COR-L47 (cell line): Measurements from ENCODE around the gene VEGFB.

Experiments used
- DNase-seq: peaks from one replicate; lab custom pipeline; 2025; lab: John Stamatoyannopoulos, UW

Gene VEGFB

DNA sequence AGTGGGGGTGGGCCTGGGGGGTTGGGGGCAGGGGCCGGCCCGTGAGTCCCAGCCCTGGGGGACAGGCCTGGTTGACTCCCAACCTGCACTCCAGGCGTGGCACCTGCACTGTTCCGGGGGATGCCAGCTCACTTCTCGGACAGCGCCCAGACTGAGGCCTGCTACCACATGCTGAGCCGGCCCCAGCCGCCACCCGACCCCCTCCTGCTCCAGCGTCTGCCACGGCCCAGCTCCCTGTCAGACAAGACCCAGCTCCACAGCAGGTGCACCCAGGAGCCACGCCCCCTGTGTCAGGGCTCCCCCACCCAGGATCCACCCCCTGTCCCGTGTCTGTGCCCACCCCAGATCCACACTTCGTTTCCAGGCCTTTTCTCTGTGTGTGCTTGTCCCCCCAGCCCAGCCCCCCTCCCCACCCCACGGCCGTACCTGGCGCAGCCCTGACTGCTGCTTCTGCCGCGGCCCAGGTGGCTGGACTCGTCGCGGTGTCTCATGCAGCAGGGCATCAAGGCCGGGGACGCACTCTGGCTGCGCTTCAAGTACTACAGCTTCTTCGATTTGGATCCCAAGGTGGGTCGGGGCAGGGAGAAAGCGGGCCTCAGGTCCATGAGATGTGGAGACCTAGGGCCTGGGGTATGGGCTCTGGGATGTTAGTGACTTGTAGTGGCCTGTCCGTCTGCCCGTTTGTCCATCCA is 23.1 kb upstream of the VEGFB start:
- no peak for DNase-seq

DNA sequence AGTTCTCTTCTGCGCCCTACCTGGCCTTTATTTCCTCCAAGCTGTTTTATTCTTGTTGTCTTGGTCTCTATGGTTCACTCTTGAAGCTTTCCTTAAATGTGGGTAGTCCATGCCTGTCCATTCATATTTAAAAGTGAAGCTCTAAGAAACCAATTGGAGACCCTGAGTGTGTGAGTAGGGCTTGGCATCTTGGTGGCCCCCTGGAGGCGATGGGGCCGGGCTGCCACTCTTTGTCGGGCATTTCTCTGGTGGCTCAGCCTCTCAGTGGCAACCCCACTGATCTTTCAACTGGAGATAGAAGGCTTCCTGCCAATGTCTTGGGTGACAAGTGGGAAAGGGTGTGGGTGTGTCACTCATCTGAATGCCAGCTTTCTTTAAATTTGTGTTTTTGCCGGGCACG is 17.5 kb upstream of the VEGFB start:
- DNase-seq, result no peak

DNA sequence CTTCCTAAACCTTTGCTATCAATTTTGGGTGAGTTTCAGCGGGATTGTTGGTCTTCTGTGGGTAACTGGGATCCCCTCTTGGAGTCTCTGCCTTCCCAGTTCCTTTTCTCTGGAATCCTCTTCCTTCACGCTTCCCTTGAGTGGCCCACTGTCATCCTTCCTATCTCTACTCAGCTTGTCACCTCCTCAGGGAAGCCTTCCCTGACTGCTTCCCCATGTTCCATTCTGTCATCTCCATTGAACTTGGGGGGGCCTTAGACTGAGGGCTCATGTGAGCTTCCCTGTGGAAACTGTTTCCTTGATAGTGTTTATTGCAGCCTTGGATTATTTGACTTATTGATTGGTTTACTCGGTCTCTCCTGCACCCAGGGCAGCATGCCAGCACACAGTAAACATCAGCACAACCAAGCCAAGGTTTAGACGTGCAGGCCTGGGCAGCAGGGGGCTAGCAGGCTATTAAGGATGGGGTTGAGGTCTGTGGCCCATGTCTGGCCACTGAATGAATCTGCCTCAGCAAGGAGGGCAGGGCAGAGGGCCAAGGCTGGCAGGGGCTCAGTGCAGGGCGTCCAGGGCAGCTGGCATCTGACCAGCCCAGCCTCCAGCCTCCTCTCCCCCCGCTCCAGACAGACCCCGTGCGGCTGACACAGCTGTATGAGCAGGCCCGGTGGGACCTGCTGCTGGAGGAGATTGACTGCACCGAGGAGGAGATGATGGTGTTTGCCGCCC is 15.6 kb upstream of the VEGFB start:
- peak; percentile 32 for DNase-seq

DNA sequence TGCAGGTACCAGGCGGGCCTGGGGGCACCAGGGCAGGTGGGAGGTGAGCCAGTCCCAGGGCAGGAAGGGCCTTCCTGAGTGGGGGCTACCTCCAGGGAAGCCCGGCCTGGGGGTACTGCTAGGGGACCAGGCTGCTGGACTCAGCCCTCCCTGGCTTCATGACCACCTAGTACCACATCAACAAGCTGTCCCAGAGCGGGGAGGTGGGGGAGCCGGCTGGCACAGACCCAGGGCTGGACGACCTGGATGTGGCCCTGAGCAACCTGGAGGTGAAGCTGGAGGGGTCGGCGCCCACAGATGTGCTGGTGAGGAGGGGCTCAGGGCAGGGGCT is 15.1 kb upstream of the VEGFB start:
- no peak for DNase-seq

DNA sequence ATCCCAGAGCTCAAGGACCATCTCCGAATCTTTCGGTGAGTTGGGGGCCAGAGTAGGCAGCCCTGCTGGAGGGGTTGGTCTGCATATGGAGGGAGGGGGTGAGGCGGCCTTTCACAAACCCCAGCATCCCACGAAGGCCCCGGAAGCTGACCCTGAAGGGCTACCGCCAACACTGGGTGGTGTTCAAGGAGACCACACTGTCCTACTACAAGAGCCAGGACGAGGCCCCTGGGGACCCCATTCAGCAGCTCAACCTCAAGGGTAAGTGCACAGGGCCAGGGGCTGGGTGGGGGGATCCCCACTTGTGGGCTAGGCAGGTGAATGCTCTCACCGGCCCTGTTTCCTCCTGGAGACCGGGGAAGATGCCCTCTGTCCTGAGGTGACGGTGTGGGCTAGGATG is 14.6 kb upstream of the VEGFB start:
- no peak for DNase-seq

DNA sequence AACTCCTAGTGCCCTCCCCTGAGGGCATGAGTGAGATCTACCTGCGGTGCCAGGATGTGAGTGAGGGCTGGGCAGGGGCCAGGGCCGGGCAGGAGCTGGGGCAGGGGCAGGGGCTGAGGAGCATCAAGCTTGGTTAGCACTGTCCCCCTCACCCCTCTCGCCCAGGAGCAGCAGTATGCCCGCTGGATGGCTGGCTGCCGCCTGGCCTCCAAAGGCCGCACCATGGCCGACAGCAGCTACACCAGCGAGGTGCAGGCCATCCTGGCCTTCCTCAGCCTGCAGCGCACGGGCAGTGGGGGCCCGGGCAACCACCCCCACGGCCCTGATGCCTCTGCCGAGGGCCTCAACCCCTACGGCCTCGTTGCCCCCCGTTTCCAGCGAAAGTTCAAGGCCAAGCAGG is 14.1 kb upstream of the VEGFB start:
- no peak for DNase-seq

DNA sequence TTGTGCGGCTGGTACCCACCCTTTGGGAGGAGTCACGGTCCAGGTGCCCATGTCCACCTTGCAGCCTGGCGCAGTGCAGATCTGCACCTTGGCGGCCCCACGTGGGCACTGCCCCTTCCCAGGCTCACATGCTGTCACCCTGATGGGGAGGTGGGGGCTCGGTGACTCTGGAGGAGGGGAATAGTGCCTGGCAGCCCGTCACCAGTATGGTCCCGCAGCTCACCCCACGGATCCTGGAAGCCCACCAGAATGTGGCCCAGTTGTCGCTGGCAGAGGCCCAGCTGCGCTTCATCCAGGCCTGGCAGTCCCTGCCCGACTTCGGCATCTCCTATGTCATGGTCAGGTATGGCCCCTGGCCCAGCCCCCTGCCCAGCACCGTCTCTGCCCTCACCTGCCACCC is 13.6 kb upstream of the VEGFB start:
- DNase-seq, result no peak

DNA sequence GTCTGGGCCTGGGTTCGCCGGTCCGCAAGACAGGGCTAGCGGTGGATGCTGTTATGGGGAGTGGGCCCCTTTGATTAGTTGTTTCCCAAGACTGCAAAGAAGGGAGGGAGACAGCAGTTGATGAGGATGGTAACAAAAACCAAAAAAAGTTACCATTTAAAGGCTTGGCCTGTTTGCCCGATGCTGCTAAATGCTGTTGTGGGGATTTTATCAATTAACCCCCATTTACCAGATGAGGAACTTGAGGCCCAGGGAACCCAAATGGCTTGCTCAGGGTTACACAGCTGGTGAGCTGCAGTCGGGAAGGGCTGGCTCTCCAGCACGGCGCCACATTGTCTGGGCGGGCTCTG is 11.8 kb upstream of the VEGFB start:
- no peak for DNase-seq

DNA sequence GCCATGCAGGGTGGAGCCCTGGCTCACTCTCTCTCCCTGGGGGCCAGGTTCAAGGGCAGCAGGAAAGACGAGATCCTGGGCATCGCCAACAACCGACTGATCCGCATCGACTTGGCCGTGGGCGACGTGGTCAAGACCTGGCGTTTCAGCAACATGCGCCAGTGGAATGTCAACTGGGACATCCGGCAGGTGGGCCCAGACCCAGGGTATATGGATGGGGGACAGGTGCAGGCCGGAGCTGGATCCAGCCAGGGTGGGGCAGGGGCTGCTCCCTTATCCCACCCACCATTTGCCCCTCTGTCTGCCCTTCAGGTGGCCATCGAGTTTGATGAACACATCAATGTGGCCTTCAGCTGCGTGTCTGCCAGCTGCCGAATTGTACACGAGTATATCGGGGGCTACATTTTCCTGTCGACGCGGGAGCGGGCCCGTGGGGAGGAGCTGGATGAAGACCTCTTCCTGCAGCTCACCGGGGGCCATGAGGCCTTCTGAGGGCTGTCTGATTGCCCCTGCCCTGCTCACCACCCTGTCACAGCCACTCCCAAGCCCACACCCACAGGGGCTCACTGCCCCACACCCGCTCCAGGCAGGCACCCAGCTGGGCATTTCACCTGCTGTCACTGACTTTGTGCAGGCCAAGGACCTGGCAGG is 11.3 kb upstream of the VEGFB start:
- DNase-seq, result no peak

DNA sequence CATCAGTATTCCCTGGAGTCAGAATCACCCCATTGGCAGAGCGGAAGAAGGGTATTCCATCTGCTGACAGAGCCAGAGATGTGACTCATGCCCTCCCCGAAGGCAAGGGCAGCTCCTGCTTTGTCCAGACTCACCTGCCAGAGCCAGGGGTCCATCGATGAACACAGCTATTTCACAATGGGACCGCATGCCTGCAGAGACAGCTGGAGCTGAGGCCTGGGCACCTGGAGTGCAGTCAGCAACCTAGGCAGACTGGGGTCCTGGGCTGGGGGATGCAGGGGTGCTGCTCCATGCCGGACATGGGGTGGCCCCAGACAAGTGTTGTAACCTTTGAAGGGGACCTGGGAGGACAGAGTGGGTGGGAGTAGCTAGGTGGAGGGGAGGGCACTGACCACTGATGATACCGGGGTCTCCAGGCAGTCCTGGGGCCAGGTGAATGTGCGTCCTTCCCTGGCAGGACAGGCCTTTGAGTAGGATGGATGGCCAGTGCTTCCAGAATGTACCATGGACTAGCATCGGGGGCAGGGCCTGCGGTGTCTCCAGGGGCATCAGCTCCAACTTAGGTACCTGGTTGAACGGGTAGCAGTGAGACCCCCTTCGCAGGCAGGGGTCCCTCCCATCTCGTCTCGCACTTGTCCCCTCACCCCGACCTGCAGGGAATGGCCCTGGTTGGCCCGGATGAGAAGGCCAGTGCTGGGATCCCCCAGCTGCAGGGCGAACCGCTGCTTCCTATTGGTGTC is 10.1 kb upstream of the VEGFB start:
- DNase-seq, result no peak

DNA sequence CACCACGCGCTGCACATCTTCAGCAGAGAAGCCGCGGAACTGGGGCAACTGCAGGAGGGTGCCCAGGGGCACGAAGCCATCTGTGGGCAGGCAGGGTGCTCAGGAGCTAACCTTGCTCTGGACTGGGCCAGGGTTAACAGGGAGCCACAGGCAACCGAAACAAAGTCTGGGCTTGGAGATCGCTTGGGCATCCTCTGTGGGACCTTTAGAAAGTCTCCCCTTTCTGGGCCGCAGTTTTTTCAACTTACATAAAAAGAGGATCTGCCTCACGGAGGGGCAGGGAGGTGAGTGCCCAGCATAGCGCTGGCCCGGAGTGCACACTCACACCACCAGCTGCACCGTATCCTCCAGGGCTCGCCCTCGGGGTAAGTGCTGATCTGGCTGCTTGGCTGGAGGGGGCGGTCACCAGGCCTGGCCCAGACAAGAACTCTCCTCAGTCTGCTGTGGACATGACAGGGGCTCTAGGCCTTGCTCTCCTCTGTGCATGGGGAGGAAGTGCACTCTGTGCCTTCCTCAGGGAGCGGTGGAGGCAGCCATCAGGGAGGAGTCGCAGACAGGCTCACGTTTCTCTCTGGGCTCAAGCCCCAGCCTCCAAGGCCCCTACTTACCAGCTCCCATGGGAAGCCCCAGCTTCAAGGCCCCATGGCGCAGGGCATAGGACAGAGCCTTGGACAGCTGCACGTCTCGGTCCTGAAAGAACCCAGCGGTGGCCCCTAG is 9.3 kb upstream of the VEGFB start:
- no peak for DNase-seq

DNA sequence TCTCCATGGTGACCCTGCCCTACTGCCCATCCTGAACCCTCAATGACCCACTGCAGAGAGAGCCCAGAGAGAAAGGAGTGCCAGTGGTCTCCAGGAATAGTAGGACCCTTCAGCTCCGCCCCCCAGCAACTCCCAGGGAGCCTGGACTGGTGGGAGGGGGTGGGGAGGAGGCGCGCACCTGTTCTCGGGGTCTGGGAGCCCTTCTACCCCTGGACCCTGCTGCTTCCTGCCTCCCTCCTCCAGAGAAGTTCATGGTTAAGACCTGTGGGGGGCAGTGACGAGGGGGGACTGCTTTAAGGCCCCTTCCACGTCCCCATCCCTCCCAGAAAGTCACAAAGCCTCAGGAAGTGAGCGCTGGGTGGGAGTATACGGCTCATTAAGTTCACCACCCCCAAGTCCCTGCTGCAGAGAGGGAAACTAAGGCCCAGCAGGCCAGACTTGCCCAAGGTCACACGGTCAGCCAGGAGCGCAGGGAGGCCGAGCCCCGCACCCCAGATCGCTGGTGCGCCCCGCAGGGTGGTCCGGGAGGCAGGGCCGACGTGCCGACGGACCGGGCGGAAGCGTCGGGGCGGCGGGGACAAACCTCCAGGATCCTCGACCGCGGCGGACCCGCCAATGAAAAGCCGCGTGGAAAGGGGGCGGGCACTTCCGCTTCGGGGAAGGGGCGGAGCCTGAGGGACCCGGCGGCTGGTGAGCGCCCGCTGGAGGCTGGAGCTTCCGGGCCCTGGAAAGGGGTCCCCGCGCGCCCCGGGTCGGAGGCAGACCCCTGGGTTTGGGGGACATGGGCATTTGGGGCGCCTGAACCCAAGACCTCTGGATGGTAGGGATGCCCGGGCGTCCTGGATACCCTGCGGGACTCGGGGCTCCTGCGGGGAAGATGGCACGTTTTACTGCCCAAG is 8.5 kb upstream of the VEGFB start, which contains the start of the genes NUDT22 and TRPT1:
Gene NUDT22, plus strand, starts transcription at position 667 of the 899 bp plus-strand sequence. CDS start 379 bp downstream, outside the sequence.
Gene TRPT1, minus strand, starts transcription at position 579 of the 899 bp plus-strand sequence. Its CDS starts 326 bp downstream, at position 253.
- peak; percentile 83 for DNase-seq

DNA sequence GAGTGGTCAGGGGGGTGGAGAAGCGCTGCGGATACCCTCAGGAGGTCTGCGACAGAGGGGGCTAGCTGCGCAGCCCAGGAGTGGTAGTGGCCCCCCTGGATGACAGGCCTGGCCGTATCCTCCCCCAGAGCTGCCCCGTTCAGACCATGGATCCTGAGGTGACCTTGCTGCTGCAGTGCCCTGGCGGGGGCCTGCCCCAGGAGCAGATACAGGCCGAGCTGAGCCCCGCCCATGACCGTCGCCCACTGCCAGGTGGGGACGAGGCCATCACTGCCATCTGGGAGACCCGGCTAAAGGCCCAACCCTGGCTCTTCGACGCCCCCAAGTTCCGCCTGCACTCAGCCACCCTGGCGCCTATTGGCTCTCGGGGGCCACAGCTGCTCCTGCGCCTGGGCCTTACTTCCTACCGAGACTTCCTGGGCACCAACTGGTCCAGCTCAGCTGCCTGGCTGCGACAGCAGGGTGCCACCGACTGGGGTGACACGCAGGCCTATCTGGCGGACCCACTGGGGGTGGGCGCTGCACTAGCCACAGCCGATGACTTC is 7.8 kb upstream of the VEGFB start:
- peak; percentile 63 for DNase-seq

DNA sequence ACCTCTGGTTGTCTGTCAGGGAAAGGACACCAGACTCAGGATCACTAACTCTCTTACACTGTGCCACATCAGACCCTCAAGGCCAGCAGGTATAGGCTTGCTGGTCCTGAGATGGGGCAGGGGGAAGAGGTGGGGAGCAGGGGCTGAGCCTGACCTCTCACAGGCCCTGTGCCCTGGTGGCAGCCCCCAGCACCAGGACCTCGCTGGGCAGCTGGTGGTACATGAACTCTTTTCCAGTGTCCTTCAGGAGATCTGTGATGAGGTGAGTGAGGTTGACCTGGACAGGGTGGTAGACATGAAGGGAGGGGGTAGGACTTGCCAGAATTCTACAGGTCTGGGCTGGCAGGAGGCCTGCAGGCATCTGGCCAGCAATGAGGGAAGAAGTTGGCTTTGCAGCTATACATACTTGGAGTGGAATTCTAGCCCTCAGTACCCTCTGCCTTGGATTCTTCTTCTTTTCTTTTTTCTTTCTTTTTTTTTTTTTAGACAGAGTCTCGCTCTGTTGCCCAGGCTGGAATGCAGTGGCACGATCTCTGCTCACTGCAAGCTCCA is 6.9 kb upstream of the VEGFB start:
- DNase-seq, result no peak

DNA sequence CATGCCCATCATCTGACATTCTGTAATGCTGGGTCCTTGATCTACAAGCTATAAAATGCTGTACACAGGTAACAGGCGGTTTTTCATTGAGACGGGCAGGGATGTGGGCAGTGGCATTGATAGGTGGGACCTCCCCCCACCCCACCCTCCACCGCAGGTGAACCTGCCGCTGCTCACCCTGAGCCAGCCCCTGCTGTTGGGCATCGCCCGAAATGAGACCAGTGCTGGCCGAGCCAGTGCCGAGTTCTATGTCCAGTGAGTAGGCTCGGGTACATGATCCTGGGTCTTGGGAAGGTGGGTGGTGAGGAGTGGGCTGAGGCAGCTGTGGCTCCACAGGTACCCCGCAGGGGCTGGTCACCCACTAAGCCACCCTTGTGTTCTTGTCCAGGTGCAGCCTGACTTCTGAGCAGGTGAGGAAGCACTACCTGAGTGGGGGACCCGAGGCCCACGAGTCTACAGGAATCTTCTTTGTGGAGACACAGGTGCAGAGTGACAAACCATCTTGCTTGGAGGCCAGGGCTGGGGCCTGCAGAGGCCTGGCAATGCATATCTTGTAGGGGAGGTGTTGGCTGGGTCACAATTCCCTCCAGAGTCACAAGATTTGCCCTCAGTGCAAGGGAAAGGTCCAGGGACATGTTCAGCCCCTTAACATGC is 5.2 kb upstream of the VEGFB start:
- DNase-seq, result no peak

DNA sequence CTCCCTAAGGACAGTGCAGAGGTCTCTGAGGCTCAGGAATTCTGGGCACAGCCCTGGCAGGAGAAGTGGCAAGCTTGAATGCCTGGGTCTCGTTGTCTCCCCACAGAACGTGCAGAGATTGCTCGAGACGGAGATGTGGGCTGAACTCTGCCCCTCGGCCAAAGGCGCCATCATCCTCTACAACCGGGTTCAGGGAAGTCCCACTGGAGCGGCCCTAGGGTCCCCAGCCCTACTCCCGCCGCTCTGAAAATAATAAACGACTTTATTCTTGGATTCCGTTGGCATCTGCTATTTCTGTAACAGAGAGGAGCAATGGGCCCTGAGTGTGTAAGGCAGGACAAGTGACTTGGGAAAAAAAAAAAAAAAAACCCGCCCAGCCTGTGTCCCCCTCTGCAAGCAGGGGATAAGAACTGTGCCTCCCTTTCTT is 4.6 kb upstream of the VEGFB start:
- DNase-seq, result no peak

DNA sequence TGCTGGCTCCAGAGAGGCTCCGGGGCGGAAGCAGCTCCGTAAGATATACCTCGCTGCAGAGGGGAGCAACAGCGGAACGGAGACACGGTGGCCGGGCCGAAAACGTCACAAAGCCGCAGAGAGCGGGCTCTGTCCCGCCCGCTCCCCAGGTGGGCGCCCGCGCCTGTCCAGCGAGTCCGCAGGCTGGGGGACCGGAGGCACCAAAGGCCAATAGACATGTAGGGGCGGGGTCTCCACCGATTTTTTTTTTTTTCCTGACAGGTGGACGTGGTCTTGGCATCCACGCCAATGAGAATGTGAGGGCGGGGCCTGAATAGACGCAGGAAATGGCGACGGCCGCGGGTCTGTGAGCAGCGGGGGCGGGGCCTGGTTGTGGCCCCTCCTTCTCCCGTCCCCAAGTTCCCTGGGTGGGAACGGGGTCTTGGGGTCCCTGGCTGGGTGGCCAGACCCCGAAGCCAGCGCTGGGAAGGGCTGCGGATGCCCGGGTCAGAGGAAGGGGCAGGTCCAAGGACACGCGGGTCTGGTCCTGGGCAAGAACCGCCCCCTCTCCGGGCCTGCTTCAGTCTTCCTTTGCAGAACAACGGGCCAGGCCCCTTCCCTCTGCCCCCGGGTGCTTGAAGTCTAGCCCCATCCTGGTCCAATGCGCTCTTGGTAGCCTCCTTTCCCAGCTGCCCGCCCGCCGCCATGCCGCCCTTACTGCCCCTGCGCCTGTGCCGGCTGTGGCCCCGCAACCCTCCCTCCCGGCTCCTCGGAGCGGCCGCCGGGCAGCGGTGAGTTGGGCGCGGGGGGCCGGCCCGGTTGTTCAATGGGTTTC is 4.0 kb upstream of the VEGFB start, which contains the start of gene DNAJC4:
Gene DNAJC4, plus strand, starts transcription at position 378 of the 814 bp plus-strand sequence. Its CDS starts 307 bp downstream, at position 685.
- peak; percentile 97 for DNase-seq

DNA sequence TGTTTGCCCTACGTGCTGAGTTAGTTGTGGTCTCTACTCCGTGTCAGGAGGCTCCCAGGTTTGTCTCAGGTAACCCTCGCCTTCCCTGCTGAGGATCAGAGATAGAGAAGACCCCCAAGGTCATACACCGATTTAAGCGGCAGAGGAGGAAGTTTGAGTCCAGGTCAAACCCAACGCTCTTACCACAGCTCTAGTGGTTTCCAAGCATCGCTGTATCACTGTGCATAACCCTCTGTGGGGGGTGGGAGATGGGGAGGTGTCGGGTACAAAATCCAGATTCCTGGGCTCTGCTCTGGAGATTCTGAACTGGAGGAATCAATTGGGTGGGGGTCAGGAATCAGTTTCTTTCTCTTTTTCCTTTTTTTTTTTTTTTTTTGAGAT is 3.4 kb upstream of the VEGFB start:
- DNase-seq, result no peak

DNA sequence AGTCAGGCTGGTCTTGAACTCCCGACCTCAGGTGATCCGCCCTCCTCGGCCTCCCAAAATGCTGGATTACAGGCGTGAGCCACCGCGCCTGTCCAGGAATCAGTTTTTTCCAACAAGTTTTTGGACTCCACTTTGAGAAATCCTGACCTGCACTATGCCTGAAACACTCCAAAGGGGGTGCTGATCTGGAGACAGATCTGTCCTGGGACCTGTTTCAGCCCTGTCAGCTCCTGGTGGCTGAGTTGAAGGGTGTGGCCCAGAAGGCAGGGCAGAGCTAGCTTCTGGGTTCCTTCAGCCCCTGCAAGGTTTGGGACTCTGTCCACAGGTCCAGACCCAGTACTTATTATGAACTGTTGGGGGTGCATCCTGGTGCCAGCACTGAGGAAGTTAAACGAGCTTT is 2.8 kb upstream of the VEGFB start:
- no peak for DNase-seq
